NCI-H1436 treated with DMSO at 0.1 percent for 48 hours (cell line): ENCODE data around the gene DNMT1.
A peak's percentile ranks its signal among the peaks of the same experiment; 100 is the strongest.

Source experiments
- DNase-seq: peaks from one replicate; lab custom pipeline; 2025; lab: John Stamatoyannopoulos, UW

The DNMT1 gene

DNA sequence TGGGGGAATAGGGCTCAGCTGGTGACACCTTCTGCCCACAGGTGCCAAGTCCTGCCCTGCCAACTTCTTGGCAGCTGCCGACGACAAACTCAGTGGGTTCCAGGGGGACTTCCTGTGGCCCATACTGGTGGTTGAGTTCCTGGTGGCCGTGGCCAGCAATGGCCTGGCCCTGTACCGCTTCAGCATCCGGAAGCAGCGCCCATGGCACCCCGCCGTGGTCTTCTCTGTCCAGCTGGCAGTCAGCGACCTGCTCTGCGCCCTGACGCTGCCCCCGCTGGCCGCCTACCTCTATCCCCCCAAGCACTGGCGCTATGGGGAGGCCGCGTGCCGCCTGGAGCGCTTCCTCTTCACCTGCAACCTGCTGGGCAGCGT, 81.2 kb downstream of the DNMT1 start:
- DNase-seq, result no peak

DNA sequence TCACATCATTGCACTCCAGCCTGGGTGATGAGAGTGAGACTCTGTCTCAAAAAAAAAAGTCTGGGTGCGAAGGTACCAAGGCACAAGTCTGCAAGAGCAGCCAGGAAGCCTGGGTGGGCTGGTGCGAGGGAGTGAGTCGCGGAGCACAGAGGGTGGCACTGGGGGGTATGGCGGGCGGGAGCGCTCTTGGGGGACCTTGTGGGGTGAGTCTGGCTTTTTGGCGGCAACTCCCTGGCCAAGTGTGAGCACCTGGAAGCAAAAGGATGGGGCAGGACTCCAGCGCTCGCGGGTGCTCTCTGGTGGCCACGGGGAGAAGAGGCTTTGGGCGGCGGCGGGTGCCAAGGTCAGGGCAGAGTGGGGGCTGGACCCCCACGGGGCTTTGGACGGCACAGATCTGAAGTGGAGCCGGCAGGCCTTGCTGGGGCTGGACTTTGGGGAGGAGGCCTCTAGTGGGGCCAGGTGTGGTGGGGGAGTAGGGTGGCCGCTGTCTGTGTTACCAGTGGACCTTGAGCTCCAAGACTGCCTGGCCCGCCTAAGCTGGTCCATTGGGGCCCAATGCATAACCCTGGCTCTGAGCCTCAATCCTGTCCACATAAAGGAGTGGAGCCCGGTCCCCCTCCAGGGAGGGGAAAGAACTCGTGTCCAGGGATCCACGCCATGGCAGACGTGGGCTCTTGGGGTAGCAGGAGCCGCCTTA, 81.7 kb downstream of the DNMT1 start:
- DNase-seq, result no peak

DNA sequence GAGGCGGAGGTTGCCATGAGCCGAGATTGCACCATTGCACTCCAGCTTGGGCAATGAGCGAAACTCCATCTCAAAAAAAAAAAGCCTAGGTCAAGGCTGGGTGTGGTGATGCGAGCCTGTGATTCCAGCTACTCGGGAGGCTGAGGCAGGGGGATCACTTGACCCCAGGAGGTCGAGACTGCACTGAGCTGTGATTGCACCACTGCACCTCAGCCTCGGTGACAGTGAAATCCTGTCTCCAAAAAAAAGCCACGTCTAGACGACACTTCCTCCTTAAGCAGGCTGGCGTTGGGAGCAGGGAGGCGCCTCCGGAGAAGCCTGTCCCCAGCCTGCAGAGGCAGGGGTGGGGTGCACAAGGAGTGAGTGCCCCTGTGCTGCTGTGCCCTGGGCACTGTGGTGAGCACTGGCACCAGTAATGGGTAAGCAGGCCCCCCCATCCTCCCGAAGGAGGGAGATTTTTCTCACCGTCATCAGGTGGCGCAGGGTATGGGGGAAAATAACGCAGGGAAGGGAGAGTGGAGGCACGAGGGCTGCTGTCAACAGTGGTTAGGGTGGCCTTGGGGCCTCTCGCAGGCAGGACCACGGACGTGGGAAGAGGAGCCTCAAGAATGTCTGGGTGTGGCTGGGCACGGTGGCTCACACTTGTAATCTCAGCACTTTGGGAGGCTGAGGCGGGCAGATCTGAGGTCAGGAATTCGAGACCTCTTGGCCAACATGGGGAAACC, 82.6 kb downstream of the DNMT1 start:
- DNase-seq, result no peak

DNA sequence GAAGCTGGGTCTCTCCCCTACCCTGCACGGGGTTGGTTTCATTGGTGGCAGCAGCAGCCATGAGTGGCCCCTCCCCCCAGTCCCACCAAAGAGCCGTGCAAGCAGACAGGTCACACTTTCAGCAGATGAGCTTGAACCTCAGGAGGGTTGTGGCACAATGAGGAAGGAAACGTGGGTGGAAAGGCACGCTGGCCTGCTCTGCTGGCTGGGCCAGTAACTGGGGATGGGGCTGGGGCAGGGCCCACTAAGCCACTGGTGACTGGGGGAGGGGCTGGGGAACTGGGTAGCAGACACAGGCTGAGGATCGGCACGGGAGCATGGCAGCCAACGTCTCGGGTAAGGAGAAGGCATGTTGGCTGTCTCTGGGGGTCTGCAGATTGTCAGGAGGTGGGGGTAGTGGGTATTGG, 83.3 kb downstream of the DNMT1 start, which contains the start of gene P2RY11:
Gene P2RY11, plus strand, starts transcription at position 289 of the 407 bp plus-strand sequence. Its CDS starts 29 bp downstream, at position 318.
- no peak for DNase-seq

DNA sequence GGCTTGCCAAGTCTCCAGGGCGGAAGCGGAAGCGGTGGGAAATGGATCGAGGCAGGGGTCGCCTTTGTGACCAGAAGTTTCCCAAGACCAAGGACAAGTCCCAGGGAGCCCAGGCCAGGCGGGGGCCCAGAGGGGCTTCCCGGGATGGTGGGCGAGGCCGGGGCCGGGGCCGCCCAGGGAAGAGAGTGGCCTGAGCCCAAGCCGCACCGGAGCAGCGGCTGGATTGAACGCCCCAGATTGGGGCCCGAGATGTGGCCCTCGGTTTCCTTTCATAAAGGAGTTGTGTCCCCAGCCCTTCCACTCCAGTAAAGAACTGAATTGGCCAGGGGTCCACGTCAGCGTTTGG, 83.8 kb downstream of the DNMT1 start:
- DNase-seq, result no peak

DNA sequence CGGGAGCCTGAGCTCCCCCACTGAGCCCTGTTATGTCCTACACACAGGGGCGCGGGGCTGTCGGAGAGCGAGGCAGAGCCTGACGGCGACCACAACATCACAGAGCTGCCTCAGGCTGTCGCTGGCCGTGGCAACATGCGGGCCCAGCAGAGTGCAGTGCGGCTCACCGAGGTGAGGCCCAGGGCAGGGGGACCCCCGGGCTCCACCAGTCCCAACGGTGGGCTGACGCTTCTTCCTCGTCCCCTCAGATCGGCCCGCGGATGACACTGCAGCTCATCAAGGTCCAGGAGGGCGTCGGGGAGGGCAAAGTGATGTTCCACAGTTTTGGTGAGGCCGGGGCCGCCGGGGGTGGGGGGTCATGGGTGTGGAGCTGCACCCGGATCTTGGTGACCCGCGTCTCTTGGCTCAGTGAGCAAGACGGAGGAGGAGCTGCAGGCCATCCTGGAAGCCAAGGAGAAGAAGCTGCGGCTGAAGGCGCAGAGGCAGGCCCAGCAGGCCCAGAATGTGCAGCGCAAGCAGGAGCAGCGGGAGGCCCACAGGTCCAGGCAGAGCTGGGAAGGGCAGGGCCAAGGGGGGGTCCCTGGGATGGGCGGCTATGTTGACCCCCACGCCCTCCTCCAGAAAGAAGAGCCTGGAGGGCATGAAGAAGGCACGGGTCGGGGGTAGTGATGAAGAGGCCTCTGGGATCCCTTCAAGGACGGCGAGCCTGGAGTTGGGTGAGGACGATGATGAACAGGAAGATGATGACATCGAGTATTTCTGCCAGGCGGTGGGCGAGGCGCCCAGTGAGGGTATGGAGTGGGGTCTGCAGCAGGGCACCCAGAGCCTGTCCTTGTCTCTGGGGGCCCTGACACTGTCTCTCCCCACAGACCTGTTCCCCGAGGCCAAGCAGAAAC, 84.4 kb downstream of the DNMT1 start:
- no peak for DNase-seq

DNA sequence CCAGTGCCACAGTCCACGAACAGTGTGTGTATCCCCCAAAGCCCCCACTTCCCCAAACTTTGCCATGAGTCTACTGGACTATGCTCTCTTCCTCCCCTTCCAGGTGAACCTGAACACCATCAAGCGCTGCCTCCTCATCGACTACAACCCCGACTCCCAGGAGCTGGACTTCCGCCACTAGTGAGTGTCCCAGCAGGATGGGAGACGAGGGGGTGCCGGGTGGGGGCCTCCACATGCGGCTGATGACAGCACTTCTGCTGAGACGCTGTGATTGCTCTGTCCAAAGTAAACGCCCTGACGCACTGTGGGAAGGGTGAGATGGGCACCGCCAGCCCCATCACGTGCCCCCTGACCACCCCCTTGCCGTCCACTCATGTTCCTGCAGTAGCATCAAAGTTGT, 85.2 kb downstream of the DNMT1 start:
- no peak for DNase-seq

DNA sequence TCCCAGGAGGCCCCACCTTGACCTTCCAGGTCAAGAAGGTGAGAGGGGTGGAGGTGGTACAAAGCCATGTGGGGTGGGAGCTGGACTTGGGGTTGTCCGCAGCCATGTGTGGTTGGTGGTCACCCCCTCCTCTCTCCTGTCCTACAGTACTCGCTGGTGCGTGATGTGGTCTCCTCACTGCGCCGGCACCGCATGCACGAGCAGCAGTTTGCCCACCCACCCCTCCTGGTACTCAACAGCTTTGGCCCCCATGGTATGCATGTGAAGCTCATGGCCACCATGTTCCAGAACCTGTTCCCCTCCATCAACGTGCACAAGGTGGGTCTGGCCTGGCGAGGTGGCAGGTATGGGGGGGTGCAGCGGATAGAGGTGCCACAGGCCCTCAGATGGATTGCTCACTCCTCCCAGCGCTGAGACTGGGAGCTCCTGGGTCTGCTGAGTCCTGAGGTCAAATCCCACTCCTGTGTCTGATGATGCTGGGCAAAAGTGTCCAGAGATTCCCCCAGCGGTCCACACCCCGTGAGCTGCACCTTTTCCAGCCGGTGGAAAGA, 86.9 kb downstream of the DNMT1 start:
- no peak for DNase-seq

DNA sequence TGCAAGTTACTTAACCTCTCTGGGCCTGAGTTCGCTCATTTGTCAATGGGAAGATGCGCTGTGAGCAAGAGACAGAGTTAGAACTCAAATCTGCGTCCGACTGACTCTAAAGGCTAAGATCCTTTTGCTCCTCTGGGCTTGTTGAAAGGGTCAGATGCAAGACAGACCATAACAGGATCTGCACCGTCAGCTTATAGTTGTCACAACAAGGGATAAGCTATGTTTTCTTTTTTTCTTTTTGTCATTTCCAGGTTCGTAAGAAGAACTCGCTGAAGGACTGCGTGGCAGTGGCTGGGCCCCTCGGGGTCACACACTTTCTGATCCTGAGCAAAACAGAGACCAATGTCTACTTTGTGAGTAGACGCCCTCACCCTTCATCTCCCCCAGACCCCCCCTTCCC, 87.5 kb downstream of the DNMT1 start:
- no peak for DNase-seq

DNA sequence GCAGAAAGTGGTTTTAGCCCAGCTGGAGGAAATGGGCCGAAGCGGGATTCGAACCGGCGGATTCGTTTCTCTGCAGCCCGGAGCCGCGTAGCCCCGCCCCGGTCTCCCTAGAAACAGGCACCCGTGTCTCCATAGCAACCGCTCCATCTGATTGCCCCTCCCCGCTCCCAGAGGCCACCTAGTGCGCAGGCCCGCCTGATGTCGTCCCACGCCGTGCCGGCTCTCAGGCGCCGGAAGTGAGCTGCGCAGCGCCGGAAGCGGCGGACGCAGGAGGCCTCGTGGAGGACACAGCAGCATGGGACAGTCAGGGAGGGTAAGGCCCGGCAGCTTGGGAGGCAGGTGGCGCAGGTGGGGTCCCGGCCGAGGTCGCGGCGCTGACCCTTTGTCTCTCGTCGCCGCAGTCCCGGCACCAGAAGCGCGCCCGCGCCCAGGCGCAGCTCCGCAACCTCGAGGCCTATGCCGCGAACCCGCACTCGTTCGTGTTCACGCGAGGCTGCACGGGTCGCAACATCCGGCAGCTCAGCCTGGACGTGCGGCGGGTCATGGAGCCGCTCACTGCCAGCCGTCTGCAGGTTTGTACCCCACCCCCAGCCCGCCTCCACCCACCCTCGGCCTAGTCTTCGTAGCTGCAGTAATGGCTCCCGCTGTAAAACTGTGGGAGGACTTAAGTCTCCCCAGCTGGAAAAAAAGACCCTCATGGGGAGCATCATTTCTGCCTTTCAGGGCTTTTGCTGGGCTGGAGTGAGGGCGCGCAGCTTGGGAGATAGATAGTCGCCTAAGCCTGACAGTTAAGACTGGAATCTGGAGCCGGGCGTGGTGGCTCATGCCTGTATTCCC, 88.4 kb downstream of the DNMT1 start, which contains the start of gene PPAN:
Gene PPAN, plus strand, starts transcription at position 263 of the 837 bp plus-strand sequence. Its CDS starts 33 bp downstream, at position 296.
- peak; percentile 80 for DNase-seq

DNA sequence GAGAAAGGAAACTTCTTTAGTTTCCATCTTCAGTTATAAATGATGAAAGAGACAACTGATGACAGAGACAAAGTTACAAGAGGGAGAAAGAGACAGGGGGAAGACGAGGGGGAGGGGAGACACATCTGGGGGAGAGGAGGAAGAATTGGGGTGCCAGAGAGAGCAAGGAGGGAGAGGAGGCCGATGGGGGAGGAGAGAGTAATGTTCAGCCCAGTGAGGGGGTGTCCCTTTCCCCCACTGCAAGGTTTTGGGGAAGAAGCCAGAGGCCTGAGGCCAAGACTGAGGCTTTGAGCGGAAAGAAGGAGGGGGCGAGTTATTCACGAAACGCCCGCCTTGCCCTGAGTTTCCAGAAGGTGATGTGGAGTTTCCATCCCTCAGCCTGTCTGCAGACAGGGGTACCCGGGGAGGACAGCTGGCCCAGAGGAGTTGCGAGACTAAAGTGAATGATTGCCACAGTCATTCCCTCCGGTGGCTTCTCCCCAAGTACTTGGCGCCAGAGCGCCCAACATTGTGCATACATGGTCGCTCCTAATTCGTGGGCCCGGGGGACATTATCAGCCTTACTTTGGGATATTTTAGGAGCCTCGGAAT, 89.1 kb downstream of the DNMT1 start:
- DNase-seq, result no peak

DNA sequence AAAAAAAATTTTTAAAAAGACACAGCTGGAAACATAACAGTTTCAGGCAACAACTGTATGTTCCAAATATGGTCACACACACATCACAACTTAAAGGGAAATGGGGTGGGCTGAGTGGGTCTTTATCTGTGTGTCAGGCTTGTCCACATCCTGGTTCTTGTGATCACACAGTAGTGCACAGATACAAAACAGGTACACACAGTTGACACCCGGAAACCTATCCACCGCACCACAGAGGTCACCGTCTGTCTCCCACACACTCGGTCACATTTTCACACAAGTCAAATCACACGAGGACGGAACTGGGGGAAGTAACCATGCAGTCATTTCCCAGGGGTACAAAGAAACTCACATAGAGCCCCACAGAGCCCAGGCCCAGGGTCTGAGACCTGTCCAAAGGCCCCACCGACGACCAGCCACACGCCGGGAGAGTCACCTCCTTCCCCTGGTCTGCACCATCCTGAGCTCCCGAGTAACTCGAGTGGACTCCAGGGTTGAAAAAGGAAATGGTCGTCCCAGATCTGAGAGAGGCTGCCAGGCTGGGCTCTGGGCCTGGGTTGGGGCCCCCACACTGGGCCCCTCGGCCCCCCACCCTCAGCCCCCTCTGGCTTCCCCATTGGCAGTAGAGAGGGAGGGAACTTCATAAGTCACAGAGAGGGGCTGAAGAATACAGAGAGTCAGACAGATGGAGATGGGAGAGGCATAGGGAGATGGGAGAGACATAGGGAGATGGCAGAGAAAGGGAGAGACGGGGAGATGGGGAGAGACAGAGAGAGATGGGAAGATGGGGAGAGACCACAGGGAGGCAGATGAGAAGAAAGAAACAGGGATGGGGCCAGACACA, 89.9 kb downstream of the DNMT1 start:
- DNase-seq, result no peak

DNA sequence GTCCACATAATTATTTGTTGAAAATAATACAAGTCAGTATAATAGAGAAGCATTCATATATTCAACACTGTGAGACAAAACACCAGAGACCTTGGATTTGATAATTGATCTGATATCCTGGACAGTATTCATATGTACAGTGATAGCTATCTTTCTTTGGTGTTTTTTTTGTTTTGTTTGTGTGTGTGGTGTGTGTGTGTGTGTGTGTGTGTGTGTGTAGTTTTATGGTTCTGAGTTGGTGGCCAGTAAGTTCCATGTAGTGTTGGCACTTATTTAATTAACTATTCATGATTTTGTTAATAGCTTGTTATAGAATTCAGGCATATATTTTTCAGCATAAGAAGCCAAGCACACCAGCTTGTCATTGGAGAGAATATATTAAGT, 90.6 kb downstream of the DNMT1 start:
- DNase-seq, result no peak

DNA sequence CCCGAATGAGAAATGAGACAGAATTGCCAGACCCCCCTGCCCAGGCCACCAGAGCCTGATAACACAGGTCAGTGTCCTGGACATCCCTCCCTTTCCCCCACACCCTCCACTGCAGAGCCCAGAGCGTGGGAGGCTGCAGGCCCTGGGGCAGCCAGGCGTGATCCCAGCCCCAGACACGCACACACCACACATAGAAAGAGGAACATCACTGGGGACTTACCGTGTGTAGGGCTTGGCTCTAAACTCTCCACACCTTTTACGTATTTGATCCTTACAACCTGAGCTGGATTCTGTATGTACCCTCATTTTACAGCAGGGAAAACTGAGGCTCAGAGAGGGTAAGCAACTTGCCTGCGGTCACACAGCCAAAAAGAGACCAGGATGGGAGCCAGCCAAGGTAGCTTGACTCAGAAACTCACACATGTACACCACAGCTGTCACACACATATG, 91.9 kb downstream of the DNMT1 start:
- DNase-seq, result no peak

DNA sequence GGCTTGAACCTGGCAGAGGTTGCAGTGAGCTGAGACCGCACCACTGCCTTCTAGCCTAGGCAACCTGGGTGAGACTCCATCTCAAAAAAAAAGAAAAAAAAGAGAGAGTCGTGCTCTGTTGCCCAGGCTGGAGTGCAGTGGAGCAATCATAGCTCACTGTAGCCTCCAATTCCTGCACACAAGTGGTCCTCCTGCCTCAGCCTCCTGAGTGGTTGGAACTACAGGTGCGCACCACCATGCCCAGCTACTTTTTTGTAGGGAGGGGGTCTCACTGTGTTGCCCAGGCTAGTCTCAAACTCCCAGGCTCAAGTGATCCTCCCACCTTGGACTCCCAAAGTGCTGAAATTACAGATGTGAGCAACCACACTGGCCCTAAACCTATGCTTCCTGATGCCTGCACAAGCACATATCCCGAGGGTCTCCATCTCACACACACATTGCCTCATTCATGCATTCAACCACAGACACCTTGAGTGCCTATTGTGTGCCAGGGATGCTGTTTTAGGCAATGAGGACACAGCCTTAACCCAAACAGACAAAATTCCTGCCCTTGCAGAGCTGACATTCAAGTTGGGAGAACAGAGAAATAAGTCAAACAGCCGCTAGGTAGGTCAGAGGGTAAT, 94.5 kb downstream of the DNMT1 start:
- DNase-seq, result no peak

DNA sequence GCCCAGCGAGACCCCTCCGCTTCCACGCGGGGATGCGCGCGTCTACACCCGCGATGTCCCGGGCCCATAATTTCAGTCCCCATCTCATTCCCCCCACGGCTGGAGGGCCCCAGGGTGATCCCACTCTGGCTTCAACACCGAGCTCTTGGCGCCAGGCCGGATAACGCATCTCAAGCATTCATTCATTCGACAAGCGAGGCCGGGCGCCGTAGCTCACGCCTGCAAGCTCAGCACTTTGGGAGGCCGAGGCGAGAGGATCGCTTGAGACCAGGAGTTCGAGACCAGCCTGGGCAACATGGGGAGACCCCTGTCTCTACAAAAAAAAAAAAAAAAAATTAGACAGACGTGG, 98.2 kb downstream of the DNMT1 start:
- DNase-seq, result no peak

DNA sequence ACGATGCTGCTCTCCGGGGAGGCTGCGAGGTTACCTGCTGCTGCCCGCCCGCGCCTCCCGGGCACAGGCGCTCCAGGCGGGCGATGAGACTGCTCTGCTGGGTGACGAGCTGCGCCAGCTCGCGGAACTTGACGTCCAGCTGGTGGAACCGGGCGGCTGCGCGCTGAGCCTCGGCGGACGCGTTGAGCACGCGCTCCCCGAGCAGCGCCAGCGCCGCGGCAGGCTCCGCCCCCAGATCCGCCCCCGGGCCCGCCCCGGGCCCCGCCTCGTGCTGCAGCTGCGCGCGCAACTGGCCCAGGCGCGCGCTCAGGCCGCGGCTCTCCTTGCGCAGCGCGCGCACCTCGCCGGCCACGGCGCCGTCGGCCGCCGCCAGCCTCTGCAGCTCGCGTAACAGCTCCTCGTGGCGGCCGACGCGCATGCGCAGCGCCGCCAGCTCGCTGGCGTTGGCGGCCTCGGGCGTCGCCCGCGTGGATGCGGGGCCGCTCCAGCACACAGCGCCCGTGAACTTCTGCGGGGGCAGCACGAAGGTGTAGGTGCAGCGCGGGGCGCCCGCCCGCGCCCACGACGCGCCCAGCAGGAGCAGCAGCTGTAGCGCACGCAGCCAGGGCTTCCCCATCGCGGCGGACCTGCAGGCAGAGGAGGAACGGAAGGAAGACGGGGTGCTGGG, 98.7 kb downstream of the DNMT1 start:
- DNase-seq, result peak; percentile 14

DNA sequence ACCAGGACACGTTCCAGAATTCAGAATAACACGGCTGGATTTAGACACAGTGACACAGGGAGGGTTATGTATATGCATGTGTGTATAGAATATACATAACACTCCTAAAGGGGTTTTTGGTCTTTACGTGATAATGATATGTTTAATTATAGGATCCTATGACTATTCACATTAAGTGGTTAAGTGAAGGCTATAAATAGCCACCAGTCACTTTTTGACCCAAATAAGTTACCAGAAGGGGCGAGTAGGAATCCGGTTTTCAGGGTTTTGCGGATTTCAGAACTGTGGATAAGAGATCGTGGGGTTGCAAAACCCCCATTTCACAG, 99.2 kb downstream of the DNMT1 start:
- DNase-seq, result no peak
